NB4 (cell line): ENCODE data around the gene KRTAP6-2.

ENCODE experiments used
- DNase-seq: peaks from one replicate; pipeline ENCODE4 v3.0.0; 2010; ENCODE audit warnings: low read depth
- H3K4me3 ChIP-seq: one replicate; pipeline ENCODE4 v1.5.1; 2011; ENCODE audit warnings: mild to moderate bottlenecking, low read depth, low read length, moderate library complexity
- MYC ChIP-seq: IDR thresholded peaks from 2 replicates; pipeline ENCODE4 v1.6.1; 2011; ENCODE audit warnings: low read depth, low read length
- POLR2A ChIP-seq: IDR thresholded peaks from 2 replicates; pipeline ENCODE4 v1.6.1; 2011; ENCODE audit warnings: mild to moderate bottlenecking; ENCODE audit not compliant: insufficient read length; ENCODE audit errors: extremely low read depth
- TF ChIP-seq, protein P1 (sequence below): IDR thresholded peaks from one replicate; pipeline ENCODE4 v1.5.1; 2012; ENCODE audit warnings: low read depth, low read length
- TF ChIP-seq, protein P2 (sequence below): IDR thresholded peaks from 2 replicates; pipeline ENCODE4 v1.6.1; 2011; ENCODE audit warnings: low read depth, low read length

The KRTAP6-2 gene

DNA sequence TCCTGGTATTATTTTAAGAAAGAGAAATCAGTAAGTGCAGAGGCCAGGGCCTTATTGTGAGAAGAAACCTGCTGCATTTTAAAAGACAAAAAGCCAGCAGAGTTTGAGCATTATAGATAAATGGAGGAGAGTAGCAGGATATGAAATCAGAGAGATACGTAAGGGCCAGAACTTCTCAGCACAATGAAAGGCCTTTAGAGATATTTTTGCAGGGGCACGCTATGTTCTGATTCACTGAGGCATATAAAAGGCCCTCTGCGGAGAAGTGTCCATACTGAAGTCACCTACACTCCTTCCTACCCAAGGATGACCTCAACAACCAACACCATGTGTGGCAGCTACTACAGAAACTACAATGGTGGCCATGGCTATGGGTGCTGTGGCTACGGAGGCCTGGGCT lies 6.6 kb downstream of the KRTAP6-2 start, which contains the start of gene KRTAP6-3:
Gene KRTAP6-3, plus strand, starts transcription at position 301 of the 400 bp plus-strand sequence. Its CDS starts 6 bp downstream, at position 307.
- no peak for DNase-seq
- no peak within 1 kb of the TSS for H3K4me3 ChIP-seq
- TF ChIP-seq MYC (no peak), POLR2A (no peak)
- TF ChIP-seq, protein P1, sequence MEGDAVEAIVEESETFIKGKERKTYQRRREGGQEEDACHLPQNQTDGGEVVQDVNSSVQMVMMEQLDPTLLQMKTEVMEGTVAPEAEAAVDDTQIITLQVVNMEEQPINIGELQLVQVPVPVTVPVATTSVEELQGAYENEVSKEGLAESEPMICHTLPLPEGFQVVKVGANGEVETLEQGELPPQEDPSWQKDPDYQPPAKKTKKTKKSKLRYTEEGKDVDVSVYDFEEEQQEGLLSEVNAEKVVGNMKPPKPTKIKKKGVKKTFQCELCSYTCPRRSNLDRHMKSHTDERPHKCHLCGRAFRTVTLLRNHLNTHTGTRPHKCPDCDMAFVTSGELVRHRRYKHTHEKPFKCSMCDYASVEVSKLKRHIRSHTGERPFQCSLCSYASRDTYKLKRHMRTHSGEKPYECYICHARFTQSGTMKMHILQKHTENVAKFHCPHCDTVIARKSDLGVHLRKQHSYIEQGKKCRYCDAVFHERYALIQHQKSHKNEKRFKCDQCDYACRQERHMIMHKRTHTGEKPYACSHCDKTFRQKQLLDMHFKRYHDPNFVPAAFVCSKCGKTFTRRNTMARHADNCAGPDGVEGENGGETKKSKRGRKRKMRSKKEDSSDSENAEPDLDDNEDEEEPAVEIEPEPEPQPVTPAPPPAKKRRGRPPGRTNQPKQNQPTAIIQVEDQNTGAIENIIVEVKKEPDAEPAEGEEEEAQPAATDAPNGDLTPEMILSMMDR: no peak
- TF ChIP-seq, protein P2, sequence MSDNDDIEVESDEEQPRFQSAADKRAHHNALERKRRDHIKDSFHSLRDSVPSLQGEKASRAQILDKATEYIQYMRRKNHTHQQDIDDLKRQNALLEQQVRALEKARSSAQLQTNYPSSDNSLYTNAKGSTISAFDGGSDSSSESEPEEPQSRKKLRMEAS: no peak

DNA sequence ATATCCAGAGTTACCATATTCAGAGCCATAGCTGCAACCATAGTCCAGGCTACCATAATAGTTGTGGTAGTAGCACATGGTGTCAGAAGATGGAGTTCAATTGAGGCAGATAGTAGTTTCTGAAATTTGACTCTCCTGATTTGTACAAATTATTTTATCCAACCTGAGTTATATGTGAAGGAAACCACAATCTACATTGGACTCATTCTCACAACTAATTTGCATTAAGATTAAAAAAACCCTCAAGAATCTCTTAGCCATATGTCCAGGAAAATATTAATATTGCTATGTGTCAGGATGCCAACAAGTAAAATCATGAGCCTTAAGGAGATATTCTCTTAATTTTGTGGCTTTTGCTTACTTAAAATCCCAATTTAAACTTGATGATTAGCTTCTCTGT lies 8.4 kb downstream of the KRTAP6-2 start, which contains the start of gene KRTAP22-2:
Gene KRTAP22-2, minus strand, starts transcription at position 101 of the 400 bp plus-strand sequence.
- H3K4me3 ChIP-seq: no peak within 1 kb of the TSS
- TF ChIP-seq, protein P2: no peak
- DNase-seq: no peak

DNA sequence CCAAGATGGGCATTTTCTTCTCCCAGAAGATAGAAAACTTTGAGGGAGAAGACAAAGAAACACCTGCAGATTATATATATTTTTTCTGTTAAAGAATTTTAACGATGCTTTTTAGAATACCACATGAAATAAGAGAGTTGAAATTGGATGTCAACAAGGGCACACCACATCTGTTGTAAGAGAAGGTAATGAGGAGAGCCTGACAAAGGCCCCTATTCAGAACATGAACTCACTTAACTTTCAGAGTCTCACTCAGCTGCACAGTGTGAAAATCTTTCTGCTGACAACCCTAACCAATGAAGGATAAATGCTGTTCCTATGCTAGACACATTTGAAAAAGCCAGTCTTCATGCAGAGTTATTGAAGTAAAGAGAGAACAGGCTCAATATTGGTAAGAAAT lies 15.8 kb downstream of the KRTAP6-2 start:
- H3K4me3 ChIP-seq: no peak overlapping the region
- TF ChIP-seq, protein P2: no peak
- DNase-seq: no peak

DNA sequence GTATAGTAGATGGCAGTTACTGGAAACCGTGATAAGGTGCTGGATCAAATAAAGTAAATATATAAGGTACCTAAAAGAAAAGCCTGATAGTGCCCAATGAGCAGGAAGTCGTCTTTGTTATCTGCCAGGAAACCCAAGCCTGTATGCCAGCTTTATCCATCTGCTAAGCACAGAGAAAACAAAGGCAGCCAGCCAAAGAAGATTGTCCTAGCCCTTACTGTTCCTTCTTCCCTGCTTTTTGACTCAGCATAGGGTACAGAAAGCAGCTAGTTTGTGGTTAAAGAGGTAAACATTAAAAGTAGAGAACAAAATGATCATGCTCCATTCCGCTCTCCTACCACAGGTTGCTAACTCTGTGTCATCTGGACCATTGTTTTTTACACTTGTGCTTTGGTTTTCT lies 18.6 kb downstream of the KRTAP6-2 start:
- H3K4me3 ChIP-seq: no peak overlapping the region
- no peak for TF ChIP-seq POLR2A
- TF ChIP-seq, protein P2: no peak
- TF ChIP-seq MYC: no peak
- TF ChIP-seq, protein P1: no peak
- no peak for DNase-seq

DNA sequence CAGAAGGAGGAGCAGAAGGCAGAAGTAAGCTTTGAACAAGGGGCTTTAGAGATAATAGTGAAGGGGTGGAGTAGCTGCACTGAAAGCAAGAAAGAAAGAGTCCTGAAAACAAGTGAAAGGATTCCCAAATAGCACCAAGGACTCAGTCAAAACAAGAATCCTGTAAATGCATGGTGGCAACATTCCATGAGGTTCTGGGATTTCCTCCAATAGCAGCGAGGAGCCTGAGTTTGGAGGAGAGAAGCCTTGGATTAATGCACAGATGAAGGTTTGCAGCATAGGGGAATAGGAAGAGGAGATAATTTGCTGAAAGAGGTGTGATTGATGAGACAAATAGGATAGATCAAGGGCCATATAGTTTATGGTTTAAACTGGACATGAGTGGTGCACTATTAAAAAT lies 19.4 kb downstream of the KRTAP6-2 start:
- H3K4me3 ChIP-seq: no peak overlapping the region
- no peak for TF ChIP-seq MYC
- TF ChIP-seq, protein P1: no peak
- TF ChIP-seq POLR2A: no peak
- TF ChIP-seq, protein P2: no peak
- no peak for DNase-seq

DNA sequence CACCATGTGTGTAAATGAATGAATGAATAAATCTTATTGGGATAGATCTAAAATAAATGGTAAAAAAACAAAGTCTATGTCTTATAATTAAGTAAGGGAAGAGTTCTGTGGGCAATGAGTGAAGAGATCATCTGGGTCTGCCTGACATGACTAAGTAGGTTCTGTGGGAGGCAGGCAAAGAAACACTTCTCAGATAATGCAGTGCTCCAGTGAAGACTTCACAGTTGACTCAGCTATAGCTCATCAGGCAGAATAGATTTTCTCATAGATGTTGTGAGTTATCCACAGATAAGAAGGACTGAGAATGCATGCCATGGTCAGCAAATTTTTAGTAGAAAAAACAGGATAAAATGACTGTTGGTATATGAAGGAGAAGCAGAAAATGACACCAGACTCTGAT lies 20.9 kb downstream of the KRTAP6-2 start:
- TF ChIP-seq POLR2A: no peak
- no peak for TF ChIP-seq MYC
- TF ChIP-seq, protein P1: no peak
- TF ChIP-seq, protein P2: no peak
- no peak for DNase-seq

DNA sequence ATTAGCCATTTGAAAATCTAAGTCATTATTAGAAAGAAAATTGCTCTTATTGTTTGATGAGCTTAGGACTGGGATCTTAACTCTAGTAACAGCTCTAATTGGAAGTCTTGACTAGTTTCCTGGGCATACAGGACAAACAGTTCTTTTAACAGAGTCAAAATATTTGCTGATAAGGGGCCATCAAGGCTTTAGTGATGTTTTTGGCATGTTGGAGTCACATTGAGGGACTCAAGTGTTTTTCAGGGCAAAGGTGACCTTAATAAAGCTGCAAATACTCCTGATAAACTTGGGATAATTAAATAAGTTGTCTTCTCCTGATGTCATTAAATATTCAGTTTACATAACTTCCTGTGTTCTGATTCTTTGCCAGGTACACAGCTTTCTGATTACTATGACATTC lies 31.1 kb downstream of the KRTAP6-2 start:
- TF ChIP-seq, protein P2: no peak
- TF ChIP-seq, protein P1: no peak
- TF ChIP-seq MYC (no peak), POLR2A (no peak)
- H3K4me3 ChIP-seq: no peak overlapping the region
- DNase-seq: no peak

More for the DNA sequence above, 20.9 kb downstream of the KRTAP6-2 start:
- no peak overlapping the region for H3K4me3 ChIP-seq
